MM.1S (cell line): Measurements from ENCODE around the gene GDAP2.

Experiments used
- DNase-seq: peaks from one replicate; pipeline ENCODE4 v3.0.0-alpha.2; 2015
- H2AFZ ChIP-seq: fragments of 300-600 bp; sonication (generic); 2 replicates; pipeline ENCODE4 v1.6.0; 2016; ENCODE audit warnings: antibody characterized with exemption, low read length
- H3F3A ChIP-seq: fragments of 300-600 bp; sonication (generic); 2 replicates; pipeline ENCODE4 v1.6.1; 2016; ENCODE audit warnings: mild to moderate bottlenecking, antibody characterized with exemption, low read length, moderate library complexity, mixed read lengths; ENCODE audit not compliant: insufficient read depth
- H3K27ac ChIP-seq: fragments of 300-600 bp; sonication (generic); 2 replicates; pipeline ENCODE4 v1.5.1; 2016; ENCODE audit warnings: mild to moderate bottlenecking, low read length
- H3K27me3 ChIP-seq: fragments of 300-600 bp; sonication (generic); replicated peaks from 2 replicates; pipeline ENCODE4 v1.6.0; 2016; ENCODE audit warnings: low read length; ENCODE audit not compliant: insufficient read depth
- H3K36me3 ChIP-seq: fragments of 300-600 bp; sonication (generic); replicated peaks from 2 replicates; pipeline ENCODE4 v1.6.1; 2016; ENCODE audit warnings: mild to moderate bottlenecking, low read length, mixed read lengths; ENCODE audit not compliant: insufficient read depth
- H3K4me1 ChIP-seq: fragments of 300-600 bp; sonication (generic); 2 replicates; pipeline ENCODE4 v1.6.1; 2016; ENCODE audit warnings: low read length, mixed read lengths
- H3K4me2 ChIP-seq: fragments of 300-600 bp; sonication (generic); 2 replicates; pipeline ENCODE4 v1.6.0; 2016; ENCODE audit warnings: low read depth, low read length
- H3K4me3 ChIP-seq: fragments of 300-600 bp; sonication (generic); 2 replicates; pipeline ENCODE4 v1.5.1; 2016; ENCODE audit warnings: low read length, mixed read lengths
- H3K79me2 ChIP-seq: fragments of 300-600 bp; sonication (generic); 2 replicates; pipeline ENCODE4 v1.6.1; 2016; ENCODE audit warnings: mixed run types, low read length, mixed read lengths
- H3K9ac ChIP-seq: fragments of 300-600 bp; sonication (generic); 2 replicates; pipeline ENCODE4 v1.6.1; 2016; ENCODE audit warnings: low read length, mixed read lengths
- H3K9me2 ChIP-seq: fragments of 300-600 bp; sonication (generic); replicated peaks from 2 replicates; pipeline ENCODE4 v1.6.1; 2016; ENCODE audit warnings: mild to moderate bottlenecking, low read length, mixed read lengths; ENCODE audit not compliant: insufficient read depth
- H3K9me3 ChIP-seq: fragments of 300-600 bp; sonication (generic); replicated peaks from 2 replicates; pipeline ENCODE4 v1.6.1; 2016; ENCODE audit warnings: mild to moderate bottlenecking, low read length, mixed read lengths; ENCODE audit not compliant: insufficient read depth
- H4K20me1 ChIP-seq: fragments of 300-600 bp; sonication (generic); 2 replicates; pipeline ENCODE4 v1.6.1; 2016; ENCODE audit warnings: mild to moderate bottlenecking, low read length, moderate library complexity, mixed read lengths; ENCODE audit not compliant: insufficient read depth
- EZH2 ChIP-seq: fragments of 300-600 bp; sonication (generic); optimal IDR thresholded peaks from 2 replicates; pipeline ENCODE3; 2017; ENCODE audit warnings: low read depth, mild to moderate bottlenecking, antibody characterized with exemption, low read length, mixed read lengths
- EZH2phosphoT487 ChIP-seq: fragments of 300-600 bp; sonication (generic); IDR thresholded peaks from 2 replicates; pipeline ENCODE4 v1.6.1; 2018; ENCODE audit warnings: antibody characterized with exemption, low read length
- TF ChIP-seq, protein P1 (sequence below): fragments of 300-600 bp; sonication (generic); IDR thresholded peaks from 2 replicates; pipeline ENCODE4 v1.5.1; 2016; ENCODE audit warnings: antibody characterized with exemption, low read length, mixed read lengths

The GDAP2 gene

GRCh38 chr1:117964290-117965038 lies 35.0 kb upstream of the GDAP2 start:
- Histone ChIP-seq H3K9ac (no peak overlapping the region), H3K4me3 (no peak overlapping the region), H3K36me3 (no peaks in the 10 kb centered on the region), H3K4me1 (no peaks in the 10 kb centered on the region), H3K9me2 (no peaks in the 10 kb centered on the region), H3K27ac (no peak overlapping the region), H3K9me3 (no peaks in the 10 kb centered on the region), H3K79me2 (no peaks in the 10 kb centered on the region), H3K27me3 (no peaks in the 10 kb centered on the region), H3F3A (no peaks in the 10 kb centered on the region), H3K4me2 (no peak overlapping the region), H4K20me1 (no peaks in the 10 kb centered on the region), H2AFZ (no peak overlapping the region)
- TF ChIP-seq, protein P1, sequence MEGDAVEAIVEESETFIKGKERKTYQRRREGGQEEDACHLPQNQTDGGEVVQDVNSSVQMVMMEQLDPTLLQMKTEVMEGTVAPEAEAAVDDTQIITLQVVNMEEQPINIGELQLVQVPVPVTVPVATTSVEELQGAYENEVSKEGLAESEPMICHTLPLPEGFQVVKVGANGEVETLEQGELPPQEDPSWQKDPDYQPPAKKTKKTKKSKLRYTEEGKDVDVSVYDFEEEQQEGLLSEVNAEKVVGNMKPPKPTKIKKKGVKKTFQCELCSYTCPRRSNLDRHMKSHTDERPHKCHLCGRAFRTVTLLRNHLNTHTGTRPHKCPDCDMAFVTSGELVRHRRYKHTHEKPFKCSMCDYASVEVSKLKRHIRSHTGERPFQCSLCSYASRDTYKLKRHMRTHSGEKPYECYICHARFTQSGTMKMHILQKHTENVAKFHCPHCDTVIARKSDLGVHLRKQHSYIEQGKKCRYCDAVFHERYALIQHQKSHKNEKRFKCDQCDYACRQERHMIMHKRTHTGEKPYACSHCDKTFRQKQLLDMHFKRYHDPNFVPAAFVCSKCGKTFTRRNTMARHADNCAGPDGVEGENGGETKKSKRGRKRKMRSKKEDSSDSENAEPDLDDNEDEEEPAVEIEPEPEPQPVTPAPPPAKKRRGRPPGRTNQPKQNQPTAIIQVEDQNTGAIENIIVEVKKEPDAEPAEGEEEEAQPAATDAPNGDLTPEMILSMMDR: no peak
- TF ChIP-seq EZH2phosphoT487 (no peak), EZH2 (no peak)
- no peak for DNase-seq

DNA sequence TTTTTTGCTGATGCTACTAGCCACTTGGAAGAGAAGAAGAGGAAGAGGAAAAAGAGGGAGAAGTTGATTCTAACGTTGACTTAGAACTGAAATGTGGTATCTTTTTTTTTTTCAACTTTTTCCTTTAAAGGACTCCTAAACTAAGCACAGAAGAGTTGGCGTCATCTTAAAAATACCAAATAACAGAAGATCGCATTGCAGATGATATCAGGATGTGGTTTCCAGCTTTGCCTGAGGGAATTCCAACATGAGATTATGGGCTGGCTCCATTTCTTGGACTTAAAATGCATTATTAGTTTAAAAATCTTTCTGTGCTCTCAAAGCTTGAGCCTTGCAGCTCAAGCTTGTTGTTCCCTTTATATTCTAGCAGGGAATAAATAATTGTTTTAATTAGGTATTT lies 29.9 kb upstream of the GDAP2 start:
- Histone ChIP-seq H3K4me1 (no peaks in the 10 kb centered on the region), H3K4me3 (no peak overlapping the region), H3K79me2 (no peaks in the 10 kb centered on the region), H3F3A (no peaks in the 10 kb centered on the region), H3K27me3 (no peaks in the 10 kb centered on the region), H2AFZ (no peak overlapping the region), H3K9me3 (no peaks in the 10 kb centered on the region), H3K27ac (no peak overlapping the region), H3K4me2 (no peak overlapping the region), H4K20me1 (no peaks in the 10 kb centered on the region), H3K9ac (no peak overlapping the region), H3K36me3 (no peaks in the 10 kb centered on the region), H3K9me2 (no peaks in the 10 kb centered on the region)
- no peak for DNase-seq
- TF ChIP-seq EZH2phosphoT487: no peak
- TF ChIP-seq, protein P1: no peak
- no peak for TF ChIP-seq EZH2

- Histone ChIP-seq H4K20me1 (no peaks in the 10 kb centered on the region), H3K4me2 (no peak overlapping the region), H2AFZ (no peak overlapping the region), H3K79me2 (no peaks in the 10 kb centered on the region), H3K9me2 (no peaks in the 10 kb centered on the region), H3K27me3 (no peaks in the 10 kb centered on the region), H3K9me3 (no peaks in the 10 kb centered on the region), H3K9ac (no peak overlapping the region), H3K36me3 (no peaks in the 10 kb centered on the region; the same call in 1 of the 2 replicates), H3K27ac (no peak overlapping the region), H3K4me1 (no peaks in the 10 kb centered on the region), H3F3A (no peaks in the 10 kb centered on the region), H3K4me3 (no peak overlapping the region)
- DNase-seq: no peak
- TF ChIP-seq EZH2: no peak
- TF ChIP-seq, protein P1: no peak
- TF ChIP-seq EZH2phosphoT487: no peak
Measured at GRCh38 chr1:117952386-117952785, 23.0 kb upstream of the GDAP2 start.
